ENCODE results near the gene UMODL1. TPM values are rescaled to one million over a fixed set of nuclear protein-coding genes. Genes with fewer than 3 reads are reported as not detected.

The UMODL1 gene
- total and polyA plus RNA-seq, 2 of the 13 experiments (the other 11 are each of a cell fraction or from before 2014, with no cell fraction given), result not detected

DNA sequence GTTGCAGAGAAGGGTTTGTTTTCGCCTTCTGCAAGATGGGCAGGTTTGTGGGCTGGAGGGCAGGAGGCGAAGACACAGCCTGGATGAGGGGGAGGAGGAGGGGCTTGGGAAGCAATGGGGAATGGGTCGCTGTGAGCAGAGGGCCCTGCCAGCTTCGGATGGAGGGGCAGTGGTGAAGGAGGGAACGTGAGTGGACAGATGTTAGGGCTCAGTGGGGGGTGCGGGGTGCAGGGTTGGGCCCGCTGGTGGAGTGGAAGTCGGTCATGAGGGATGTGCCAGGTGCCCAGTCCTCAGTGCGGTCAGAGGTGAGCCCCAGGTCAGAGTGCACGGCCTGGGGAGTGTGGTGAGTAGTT is 92.4 kb downstream of the UMODL1 start (continued):
- TF ChIP-seq ZNF503 (CRISPR knock-in tag; IDR thresholded peaks at IDR 0.05) (no peak), ISX (CRISPR knock-in tag; conservative IDR thresholded peaks at IDR 0.05) (no peak), ZSCAN22 (CRISPR knock-in tag; IDR thresholded peaks at IDR 0.05) (no peak)

DNA sequence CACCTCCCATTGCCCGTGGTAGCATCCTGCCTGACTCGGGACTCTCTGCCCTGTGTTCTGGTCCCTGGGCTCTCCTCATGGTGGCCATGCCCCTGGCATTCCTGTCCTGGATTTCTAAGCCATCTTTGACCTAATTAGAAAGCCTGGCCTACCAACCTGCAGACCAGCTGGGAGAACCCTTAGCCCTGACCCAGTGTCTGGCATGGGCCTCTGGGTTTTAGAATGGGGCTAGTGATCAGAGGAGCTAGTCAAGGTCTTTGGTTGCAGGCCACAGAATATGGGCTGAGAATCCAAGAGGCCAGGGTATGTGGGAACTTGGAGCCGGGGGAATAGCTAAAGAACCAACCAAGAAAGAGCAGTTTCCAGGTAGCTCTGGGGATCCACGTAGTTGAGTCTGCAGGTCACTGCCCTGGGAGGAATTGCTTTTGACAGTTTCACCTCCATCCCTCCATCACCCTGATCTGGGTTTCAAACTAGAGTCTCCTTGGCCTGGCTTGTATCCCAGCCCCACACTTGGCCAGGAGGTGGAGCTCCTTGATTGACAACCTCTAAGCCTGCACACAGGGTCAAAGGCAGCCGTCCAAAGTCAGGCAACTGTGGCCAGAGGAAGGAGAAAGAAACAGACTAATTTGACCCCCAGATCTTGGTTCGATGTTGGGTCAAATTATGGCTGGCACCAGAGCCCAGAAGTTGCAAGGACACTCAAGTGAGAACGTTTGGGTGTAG is 93.1 kb downstream of the UMODL1 start:
- POLR2A ChIA-PET, result no interaction called here
- no peaks in the 10 kb centered on the region for H3K36me3 ChIP-seq (replicated peaks in 1 of 2; ENCODE audit: control insufficient read depth in 1 of 2, insufficient read depth in 2 of 2, low read length in 2 of 2)
- H3K9me3 ChIP-seq (ENCODE audit: low read length), result no peaks in the 10 kb centered on the region
- H3K9ac ChIP-seq (ENCODE audit: insufficient read depth, low read depth, low read length), result no peak overlapping the region
- in situ Hi-C loops (cut with HindIII; ENCODE audit: extremely low pct_ligation_motif_present, low pct_unique_long_range_greater_than_20kb) (no loop called here), intact Hi-C loops (cut with micrococcal nuclease; ENCODE audit: unreplicated experiment) (loop anchor here (1.0 kb wide), 1 partner anchor 94 kb away; no protein-coding TSS in a partner anchor)
- no peak overlapping the region for H3K4me2 ChIP-seq (ENCODE audit: low read depth, low read length)
- H3K79me2 ChIP-seq (ENCODE audit: insufficient read depth, low read length), result no peaks in the 10 kb centered on the region
- H3K27me3 ChIP-seq (ENCODE audit: control insufficient read depth in 1 of 2, insufficient read depth in 2 of 2, low read length in 2 of 2), result no peaks in the 10 kb centered on the region; a peak in 1 of 5 replicates
- peak; percentile 92 for ATAC-seq
- no peak overlapping the region for H3K27ac ChIP-seq (ENCODE audit: extremely low read length, insufficient read depth, low read length)
- DNase-seq (ENCODE audit: low spot score), result peak; percentile 24
- no peaks in the 10 kb centered on the region for H3K4me1 ChIP-seq (ENCODE audit: insufficient read depth, low read length)
- H4K20me1 ChIP-seq (ENCODE audit: insufficient read depth, low read length), result no peaks in the 10 kb centered on the region
- BruUV-seq (replicated peaks), result no TSS peak
- 21% methylated on average over 7 of the region's 7 CpGs for WGBS (ENCODE audit: low lambda C conversion rate)
- H3K4me3 ChIP-seq (replicated peaks in 1 of 3; ENCODE audit: insufficient read depth in 1 of 3, low read depth in 2 of 3, low read length in 3 of 3), result no peak overlapping the region
- H2AFZ ChIP-seq (ENCODE audit: low read length), result no peak overlapping the region
- no peak for FAIRE-seq
- CTCF ChIA-PET (ENCODE audit: low intra/inter-chr PET ratio, low total read pairs), result interaction anchor here (1.4 to 1.5 kb wide), 2 partner anchors 94 to 286 kb away, joined by 5 to 7 read pairs; no protein-coding TSS in a partner anchor
- TF ChIP-seq PBX2 (CRISPR knock-in tag; IDR thresholded peaks at IDR 0.05), result 0 out of 2 replicates have a peak, but pooled peaks have one; percentile 49
- no peak for TF ChIP-seq EZH2 (conservative IDR thresholded peaks at IDR 0.05; ENCODE audit: low read depth, low read length)
- TF ChIP-seq, protein P1, sequence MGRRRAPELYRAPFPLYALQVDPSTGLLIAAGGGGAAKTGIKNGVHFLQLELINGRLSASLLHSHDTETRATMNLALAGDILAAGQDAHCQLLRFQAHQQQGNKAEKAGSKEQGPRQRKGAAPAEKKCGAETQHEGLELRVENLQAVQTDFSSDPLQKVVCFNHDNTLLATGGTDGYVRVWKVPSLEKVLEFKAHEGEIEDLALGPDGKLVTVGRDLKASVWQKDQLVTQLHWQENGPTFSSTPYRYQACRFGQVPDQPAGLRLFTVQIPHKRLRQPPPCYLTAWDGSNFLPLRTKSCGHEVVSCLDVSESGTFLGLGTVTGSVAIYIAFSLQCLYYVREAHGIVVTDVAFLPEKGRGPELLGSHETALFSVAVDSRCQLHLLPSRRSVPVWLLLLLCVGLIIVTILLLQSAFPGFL (CRISPR knock-in tag; IDR thresholded peaks at IDR 0.05), result no peak
- TF ChIP-seq CTCF (CRISPR knock-in tag; IDR thresholded peaks at IDR 0.05), result peak; percentile 78
- no peak for TF ChIP-seq TBL1XR1 (IDR thresholded peaks at IDR 0.05; ENCODE audit: borderline replicate concordance, low read length, partially characterized antibody)
- TF ChIP-seq ELF4 (CRISPR knock-in tag; IDR thresholded peaks at IDR 0.05; ENCODE audit: borderline replicate concordance), result no peak
- peak; percentile 42 for TF ChIP-seq RAD21 (CRISPR knock-in tag; IDR thresholded peaks at IDR 0.05)
- no peak for TF ChIP-seq SALL1 (CRISPR knock-in tag; IDR thresholded peaks at IDR 0.05)
- TF ChIP-seq CHD2 (IDR thresholded peaks at IDR 0.05; ENCODE audit: low read depth, low read length), result no peak
- 0 out of 2 replicates have a peak, but pooled peaks have one; percentile 34 for TF ChIP-seq ZNF777 (CRISPR knock-in tag; IDR thresholded peaks at IDR 0.05)
- TF ChIP-seq ARID3A (IDR thresholded peaks at IDR 0.05; ENCODE audit: low read depth, low read length), result no peak
- no peak for TF ChIP-seq HDAC2 (CRISPR knock-in tag; IDR thresholded peaks at IDR 0.05)
- TF ChIP-seq IKZF1 (IDR thresholded peaks at IDR 0.05), result no peak
